GM21825 (cell line): Measurements from ENCODE around the gene AUTS2.

Experiments used
- ATAC-seq: cut with Tn5 transposase; IDR thresholded peaks from one replicate; pipeline ENCODE4 v1.9.1; 2021; ENCODE audit warnings: mild to moderate bottlenecking, moderate library complexity; ENCODE audit not compliant: unreplicated experiment

Gene AUTS2

DNA sequence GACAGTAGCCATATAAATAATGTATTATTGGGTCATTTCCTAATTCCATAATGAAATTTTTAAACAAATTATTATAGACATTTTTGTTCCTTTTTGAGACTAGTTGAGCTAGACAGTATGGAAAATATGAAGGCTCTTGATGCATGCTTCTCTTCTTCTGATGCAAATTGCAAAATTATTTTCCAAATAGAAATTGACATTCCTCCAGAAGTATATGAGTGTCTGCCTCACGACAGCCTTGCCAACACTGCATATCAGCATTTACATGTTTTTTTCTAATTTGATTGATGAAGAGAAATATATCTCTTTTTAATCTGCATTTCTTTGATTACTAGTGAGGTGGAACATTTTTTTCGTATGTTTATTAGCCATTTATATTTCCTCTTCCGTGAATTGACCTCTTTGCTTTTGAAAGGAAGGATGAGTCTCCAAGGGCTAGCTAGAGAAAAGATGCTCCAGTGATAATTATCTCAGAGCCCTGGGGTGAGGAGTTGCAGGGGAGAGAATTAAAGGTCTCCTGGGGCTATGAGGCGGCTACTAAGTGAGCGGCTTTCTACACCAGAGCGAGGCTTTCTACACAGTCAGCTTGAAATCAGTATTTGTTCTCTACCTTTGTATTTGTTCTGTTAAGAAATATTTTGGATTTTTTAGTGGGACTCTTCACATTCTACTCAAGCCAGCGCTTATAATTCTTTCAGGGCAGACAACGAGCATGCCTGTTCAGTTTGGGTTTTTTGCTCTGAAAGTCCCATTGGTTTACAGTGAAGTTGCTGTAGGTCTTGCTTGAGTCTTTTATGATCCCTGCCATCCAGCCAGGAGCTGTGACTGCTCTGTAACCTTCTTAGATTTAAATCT, 821.5 kb downstream of the AUTS2 start:
- ATAC-seq = no peak

DNA sequence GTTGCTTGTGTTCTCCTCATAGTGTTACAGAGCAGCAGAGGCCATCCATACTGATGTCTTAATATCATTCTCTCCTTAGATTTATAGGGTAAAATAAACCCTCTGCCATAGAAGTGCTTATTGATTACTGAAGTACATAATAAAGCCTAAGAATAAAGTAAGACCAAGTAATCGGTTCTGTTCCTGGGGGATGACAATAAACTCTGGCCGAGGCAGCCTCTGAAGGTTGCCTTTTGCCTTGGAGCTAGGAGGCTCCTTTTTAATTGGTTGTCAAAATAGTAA, 822.0 kb downstream of the AUTS2 start:
- ATAC-seq = no peak

DNA sequence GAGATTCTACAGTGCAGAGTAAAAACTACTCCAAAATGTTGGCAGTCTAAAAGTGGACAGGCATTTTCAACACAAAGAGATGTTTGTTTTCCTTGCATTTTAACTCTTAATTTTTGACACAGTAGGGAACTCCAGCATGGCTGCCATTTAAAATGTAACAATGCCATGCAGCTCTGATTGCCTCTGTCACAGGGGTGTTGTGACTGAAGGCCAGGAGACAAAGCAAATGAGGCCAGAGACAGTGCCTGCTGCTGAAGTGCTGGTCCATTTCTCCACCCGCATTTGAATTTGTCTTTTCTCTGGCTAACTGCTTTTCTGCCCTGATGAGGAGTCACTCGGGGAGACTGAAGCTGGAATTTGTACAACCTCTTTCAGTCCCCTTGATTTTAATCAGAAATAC, 823.0 kb downstream of the AUTS2 start:
- ATAC-seq = no peak

DNA sequence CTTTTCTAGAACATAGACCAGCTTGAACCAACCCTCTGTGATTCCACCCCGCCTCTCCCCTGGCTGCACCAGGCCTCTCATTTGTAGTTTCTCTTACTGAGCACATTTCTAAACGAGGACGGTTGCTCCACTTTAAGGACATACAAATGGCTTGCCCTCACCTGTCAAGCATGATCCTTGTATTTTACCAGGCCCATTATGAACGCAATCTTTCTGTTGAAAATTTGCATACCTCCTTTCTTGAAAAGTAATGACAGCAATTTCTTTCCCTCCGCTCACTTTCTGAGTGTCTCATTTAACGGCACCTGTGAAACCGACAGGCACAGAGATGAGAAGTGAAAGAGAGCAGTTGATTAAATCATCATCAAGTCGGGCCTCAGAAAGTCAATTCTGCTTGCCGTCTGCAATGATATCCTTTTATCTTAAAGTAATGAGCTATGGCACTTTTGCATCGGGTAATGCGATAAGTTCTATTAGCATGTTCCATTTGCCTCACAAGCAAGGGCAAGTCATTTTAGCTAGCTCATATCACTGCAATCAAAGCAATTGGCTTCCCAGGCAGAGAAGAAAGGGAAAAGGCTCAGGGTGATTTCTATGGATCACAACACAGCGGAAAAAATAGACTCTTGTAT, 828.1 kb downstream of the AUTS2 start:
- ATAC-seq = no peak

DNA sequence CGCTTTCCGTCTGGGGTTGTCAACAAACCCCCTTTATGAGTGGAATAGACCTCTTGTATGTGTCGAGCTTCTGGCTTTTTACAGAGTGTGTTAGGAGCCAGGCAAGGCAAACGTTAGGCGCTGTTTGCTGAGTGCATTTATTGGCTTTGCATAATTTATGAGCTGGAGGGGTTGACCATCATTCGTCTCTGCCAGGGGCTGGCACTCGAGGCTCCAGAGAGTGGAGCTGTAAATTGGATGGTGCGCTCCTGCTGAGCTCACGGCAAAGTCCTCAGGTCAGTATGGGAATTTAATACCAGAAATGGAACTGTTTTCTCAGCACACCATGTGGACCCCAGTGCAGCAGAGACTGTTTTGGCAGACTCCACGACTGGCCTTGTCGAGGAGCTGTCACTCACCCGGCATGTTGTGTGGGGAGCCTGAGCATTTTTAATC, 834.3 kb downstream of the AUTS2 start:
- no peak for ATAC-seq

DNA sequence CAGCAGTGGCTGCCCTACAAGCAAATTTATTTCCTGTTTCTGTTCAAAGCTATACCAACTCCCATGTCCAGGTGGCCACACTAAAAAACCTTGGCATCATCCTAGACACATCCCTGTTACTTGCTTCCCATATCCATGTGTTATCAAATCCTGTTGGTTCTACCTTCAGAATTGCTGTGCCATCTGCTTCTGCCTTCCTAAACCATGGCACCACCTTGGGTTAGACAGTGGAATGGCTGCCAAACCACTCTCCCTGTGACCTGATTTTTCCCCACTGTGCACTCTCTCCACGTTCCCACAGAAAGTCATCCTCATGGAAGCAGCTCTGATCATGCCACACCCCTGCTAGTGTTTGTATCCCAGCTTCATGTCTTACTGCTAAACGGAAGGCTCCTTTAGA, 836.1 kb downstream of the AUTS2 start:
- ATAC-seq = no peak

DNA sequence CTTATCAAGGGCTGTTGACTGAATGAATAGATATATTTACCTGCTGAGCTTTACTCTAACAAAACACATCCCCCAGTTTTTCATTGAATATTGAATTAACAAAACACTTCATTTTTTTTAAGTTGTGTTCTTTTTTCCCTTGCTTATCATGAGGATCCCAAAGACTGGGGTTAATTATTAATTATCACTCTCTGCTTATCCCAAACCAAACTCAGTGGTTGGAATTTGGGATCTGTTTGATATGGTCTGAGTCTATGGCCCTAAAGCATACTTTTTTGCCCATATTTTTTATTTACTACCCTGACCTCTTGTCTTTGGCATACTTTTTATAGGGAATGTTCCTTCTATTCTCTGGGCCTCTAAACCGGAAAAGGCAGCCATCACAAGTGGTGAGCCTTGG, 836.5 kb downstream of the AUTS2 start:
- no peak for ATAC-seq

DNA sequence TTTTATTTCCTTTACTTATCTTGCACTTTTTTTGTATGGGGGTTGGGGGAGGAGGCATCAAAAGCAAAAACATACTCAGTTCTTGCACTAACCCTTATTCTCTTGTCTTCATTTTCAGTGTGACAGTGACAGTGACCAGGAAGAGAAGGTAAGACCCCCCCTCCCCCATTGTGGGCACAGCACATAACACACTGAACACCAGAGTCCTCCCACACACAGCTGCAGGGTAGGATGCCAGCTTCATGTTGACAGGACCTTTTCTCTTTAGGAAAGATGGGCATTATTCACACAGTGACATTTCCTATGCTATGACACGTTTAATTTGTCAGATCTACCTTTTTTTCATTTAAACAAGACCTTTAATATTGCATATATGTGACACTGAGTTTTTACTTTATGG, 837.4 kb downstream of the AUTS2 start:
- ATAC-seq = no peak

DNA sequence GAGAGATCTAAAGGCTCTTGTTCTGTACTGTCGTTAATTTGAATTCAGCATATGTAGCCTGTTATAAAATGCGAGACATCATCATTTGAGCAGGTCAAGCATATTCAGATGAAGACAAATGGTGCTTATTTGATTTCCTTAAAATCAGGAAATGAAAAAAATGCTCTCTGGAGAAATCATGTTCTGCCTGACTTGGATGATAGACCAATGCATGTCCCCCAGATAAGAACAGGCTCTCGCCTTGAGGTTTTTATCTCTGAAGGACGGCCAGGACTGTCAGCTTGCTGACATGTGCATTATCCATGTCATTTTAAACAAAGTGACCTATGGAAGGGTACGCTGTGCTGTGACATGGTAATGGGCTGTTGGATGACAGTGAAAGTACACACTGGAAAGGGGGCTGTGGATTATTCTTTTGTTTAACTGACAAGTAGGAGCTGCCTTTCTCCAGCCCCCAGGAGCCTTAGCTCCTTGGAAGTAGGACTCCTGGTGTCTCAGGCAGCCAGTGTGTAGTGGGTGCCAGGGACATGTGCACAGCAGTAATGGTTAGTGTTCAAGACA, 838.6 kb downstream of the AUTS2 start:
- ATAC-seq = no peak

DNA sequence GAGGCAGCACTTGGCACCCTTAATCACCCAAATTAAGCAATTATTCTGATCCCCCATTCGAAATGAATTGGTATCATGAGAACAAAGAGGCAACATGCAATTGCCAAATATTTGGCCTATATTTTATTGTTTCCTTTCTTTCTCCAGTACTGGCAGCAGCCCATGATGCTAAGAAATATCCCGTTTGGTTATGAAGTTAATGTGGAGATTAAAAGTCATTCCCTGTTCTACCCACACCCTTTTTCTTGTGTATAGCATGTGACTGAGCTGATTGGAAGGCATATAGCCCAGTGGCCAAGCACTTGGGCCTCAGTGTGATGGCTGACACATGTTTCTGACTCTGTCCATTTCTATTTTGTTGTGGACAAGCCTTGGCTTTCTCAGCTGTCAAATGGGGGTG, 841.4 kb downstream of the AUTS2 start:
- ATAC-seq = no peak

DNA sequence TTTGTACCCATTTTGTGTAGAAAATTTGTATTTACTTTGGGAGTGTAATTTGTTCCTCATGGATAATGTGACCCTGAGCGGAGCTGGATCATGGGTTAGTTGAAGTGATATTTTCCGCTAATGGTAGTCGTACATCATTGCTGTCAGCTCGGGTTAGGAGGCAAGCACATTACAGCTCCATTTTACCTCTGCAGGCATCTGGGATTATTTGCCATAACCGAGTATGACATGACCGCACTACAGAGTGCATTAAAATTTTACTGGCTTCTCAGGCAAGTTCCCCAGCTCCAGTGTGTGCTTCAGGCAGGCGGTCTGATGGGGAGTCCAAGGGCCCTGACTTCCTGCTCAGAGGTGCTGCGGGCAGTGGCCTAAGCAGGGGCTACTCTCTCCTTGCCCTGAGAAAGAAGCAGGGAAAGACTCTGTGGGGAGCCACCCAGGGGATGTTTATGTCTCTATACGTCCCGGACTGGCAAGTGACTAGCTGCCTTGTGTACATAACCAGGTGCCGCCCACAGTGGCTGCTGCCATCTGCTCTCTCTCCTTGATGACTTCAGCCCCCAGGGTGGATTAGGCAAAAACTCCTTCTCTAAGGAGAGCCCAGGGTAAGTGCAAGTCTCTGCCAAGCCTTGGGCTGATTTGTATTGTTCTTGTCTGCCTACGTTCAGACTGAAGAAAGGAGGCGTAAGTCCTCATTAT, 848.3 kb downstream of the AUTS2 start:
- ATAC-seq = no peak

DNA sequence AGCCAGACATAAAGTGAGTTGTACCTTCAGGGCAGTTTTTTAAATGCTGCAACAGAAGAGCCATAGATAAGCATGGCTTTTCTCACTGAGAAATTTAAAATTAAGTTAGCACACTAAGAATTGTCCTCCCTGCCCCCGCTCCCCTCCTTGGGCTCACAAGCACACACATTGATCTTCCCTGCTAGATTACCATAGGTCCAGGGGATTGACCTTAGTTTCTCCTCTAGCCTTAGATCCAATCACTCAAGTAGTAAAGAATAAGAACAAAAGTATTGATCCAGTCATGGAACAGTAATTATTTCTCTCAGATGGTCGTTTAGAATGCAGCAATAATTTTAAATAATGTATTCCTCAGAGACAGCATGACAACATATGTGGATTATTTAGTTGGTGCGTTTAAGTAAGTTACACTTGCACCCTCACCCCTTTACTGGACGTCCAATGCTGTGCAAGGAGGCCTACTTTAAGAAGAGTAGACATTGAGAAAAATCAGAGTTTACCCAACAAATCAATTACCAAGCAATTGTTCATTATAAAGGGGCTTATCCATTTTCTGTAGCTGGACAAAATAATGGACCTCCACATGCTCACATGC, 850.1 kb downstream of the AUTS2 start:
- no peak for ATAC-seq

DNA sequence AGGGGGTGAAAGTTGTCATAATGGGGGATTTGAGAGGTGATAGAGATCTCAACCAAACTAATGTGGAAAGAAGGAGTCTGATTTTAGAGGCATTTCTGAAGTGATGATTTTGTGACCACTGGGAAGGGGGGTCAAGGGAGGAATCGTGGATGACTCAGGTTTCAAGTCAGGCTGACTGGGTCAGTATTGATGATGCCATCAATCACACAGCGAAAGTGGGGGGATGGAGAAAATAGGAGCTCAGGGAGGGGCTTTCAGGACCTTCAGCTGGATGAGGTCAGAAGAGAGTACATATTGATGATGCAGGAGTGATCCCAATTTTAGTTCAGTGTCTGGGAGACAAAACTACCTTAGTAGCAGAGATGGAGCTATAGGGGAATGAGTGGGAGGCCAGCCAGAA, 852.5 kb downstream of the AUTS2 start:
- no peak for ATAC-seq

DNA sequence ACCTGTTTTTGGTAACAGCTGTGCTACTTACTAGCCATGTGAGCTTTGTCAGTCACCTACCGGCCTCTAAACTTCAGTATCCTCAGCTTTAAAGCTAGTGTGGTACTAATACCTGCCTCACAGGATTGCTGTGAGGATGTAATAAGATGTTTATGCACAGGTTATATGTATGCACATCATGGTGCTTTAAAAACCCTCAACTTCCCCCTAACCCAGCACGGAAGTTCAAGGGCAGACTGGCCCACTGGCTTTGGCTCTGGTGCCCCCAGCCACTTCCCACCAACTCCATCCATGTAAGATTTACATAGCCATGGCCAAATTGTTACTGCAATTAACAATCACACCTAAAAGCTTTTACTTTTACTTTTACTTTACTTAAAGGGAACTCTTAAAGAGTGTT, 857.6 kb downstream of the AUTS2 start:
- ATAC-seq = peak; percentile 25

DNA sequence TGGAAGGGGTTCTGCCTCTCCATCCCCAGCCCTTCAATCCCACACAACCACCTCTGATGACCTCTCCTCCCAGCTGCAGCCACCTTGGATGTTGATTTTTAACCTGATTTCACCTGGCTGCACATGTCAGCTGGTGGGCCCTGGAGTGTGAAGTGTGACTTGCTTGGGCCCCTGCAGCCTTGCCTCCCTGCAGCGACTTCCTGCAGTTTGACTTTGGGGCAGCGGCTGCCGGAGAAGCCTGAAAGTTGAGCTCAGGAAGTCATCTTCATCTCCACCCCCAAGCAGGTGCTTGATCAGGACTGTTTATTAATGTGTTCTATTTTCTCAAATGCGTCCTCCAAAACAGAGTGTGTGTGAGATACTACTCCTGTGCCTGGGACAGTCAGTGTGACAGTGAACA, 858.4 kb downstream of the AUTS2 start:
- ATAC-seq = peak; percentile 78

DNA sequence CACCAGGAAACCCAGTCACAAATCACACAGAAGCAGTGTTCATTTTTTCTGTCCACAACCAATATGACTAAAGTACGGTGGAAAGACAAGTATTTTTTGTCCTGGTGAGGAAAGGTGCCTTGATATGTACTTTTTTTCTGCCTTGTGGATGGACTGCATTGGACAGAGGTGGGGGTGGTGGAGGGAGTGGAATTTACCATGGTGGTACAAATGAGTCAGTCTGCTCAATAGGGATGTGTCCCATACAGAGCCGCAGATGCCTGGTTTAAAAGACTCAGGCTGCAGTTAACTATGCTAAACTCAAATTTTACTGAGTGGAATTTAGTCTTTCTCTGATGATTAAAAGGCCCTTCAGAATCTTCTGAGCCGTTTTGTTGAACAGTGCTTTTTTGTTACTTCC, 859.2 kb downstream of the AUTS2 start:
- ATAC-seq = no peak

DNA sequence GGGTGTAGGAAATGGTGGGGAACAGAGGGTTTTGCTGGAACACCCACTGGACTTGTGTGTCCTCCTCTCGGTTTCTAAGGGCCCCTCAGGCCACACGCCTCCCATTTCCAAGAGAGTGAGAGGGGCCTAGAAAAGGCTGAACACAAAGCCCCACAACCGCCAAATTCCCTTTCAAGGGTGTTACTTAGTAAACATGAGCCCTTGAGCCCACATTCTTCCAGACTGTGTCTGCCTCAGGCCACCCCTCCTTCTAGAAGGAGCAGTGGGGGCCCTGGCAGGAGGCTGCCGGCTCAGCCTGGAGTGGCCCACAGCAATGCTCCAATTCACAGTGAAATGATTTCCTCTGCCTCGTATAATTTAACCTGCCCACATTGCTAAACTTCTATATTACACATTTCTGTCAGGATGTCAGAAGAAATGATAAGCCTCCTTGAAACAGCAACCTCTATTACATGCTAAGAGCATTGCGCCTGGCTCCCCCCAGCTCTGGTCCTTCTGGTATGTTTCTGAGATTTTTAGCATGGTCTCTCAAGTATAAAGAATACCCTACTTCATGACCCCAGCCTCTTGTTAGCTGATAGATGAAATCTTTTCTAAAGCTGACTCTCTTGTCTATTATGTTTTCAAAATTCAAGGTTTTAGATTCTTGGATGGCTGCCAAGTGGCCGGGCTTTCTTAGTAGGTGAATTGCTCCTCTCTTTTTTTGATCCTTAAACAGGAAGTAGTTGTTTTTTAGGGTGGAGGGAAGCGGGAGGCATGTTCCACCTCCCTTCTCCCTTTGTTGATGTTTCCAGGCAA, 859.8 kb downstream of the AUTS2 start:
- ATAC-seq = no peak

DNA sequence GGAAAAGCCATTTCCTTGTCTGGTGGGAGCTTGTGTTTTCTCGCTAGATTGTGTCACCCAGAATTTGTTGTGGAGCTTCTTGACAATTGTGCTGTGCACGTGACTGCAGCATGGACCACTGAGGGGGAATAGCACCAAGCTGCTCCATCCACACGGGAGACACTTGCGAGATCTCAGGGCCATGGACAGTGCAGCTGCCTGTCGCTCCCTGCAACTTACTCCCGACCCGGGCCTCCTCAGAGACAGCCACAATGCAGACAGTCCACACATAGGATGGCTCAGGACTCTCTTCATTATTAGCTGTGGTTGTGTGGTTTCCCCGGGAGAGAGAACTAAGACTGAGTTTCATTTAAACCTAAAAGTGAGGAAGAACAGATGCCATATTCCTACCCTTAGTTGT, 860.5 kb downstream of the AUTS2 start:
- ATAC-seq = no peak

DNA sequence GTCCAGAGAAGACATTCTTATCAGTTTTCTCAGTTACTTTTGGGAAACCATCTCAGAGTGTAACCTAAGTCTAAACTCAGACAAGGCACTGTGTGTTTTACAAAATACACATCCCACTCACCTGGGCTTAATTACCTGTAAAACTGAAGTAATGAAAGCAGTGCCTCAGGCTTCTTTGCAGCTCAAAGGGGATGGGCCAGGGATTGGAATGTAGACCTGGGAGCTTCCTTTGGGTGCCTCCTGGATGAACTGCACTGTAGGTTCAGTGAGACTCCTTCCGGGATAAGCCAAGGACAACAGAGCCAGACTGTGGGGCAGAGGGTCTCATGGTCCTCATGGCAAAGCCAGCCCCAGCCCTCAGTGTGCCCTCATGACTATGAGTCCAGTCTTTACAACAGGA, 861.3 kb downstream of the AUTS2 start:
- ATAC-seq = no peak

DNA sequence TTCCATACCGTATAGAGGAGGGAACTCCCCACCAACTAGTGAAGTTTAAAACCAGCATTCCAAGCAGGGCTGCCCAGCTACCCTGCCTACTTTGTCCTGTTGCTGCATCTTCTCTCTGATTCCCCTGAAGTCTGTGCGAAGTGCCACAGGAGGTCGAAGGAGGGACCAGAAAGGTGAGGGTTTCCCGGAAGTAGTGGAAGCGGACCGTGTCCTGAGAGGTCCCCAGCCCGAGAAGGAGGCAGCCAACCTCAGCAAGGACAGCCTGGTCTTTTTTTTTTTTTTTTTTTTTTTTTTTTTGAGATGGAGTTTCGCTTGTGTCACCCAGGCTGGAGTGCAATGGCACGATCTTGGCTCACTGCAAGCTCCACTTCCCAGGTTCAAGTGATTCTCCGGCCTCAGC, 861.8 kb downstream of the AUTS2 start:
- no peak for ATAC-seq

DNA sequence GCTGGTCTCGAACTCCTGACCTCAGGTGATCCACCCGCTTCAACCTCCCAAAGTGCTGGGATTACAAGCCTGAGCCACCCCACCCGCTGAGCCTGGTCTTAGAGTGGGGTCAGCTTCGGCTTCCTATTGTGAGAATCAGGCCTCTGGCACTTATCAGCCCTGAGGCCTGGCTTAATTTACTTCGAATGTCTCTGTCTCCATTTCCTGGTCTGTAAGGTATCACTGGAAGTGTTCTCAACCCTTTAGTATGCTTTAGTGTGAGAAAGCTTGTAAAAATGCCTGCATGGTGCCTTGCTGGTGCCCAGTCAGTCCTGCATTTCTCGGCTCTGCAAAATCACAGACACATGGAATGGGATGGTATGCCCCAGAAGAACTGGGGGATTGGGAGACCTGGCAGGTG, 862.3 kb downstream of the AUTS2 start:
- ATAC-seq = no peak
